Measurements from ENCODE around the gene CGB3.
A peak's percentile ranks its signal among the peaks of the same experiment; 100 is the strongest.
"Not testable (repeated sequence)": the region's sequence is repeated elsewhere in the genome, so short reads cannot be mapped to it uniquely, and the experiment has no call there.

CGB3 gene

DNA sequence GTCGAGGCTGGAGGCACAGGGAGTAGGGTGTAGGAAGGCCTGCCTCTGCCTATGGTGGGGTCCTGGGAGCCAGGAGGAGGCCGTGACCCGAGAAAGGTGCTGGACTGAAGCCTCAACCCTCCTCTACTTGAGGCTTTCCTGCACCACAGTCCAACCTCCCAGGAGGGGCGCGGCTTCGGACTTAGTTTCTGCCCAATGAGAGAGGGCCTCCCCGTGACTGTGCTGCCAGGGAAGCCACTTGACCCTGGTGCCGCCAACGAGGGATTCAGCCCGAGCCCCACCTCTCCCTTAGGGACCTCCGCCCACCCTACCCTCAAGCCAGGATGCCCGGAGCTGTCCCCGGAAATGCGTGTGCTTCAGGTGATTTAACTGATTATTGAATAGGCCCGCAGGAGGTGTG, at the start of gene CGB3:
TSS of gene CGB3 (minus strand) at position 101 of the 400 bp plus-strand sequence. CDS start 362 bp downstream, outside the sequence.
- DNase-seq, result not testable (repeated sequence)

DNA sequence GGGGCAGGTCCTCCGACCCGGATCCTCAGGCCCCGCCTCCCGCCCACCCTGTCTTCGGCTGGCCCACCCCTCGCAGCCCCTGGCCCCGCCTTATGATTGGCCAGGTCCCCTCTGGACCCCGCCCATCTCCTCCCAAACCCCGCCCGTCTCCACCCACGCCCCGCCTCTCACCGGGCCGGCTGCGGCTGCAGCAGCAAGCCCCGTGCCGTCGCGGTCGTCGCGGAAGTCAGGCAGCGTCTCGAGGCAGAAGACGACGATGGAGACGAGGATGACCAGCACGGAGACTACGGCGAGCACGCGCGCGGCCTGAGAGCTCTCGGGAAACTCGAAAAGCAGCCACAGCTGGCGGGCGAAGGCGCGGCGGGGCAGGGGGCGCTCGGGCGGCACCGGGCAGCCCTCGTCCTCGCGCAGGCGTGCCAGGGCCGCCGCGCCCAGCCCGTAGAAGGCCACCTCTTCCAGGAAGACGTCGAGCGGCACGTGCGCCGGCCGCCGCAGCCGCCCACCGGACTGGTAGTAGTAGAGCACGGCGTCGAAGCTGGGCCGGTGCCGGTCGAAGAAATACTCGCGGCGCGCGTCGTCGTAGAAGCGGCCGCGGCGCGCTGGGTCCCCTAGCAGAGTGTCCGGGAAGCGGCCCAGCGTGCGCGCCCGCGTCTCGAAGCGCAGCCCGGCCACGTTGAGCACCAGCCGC, 47.9 kb upstream of the CGB3 start:
- no peak for DNase-seq

DNA sequence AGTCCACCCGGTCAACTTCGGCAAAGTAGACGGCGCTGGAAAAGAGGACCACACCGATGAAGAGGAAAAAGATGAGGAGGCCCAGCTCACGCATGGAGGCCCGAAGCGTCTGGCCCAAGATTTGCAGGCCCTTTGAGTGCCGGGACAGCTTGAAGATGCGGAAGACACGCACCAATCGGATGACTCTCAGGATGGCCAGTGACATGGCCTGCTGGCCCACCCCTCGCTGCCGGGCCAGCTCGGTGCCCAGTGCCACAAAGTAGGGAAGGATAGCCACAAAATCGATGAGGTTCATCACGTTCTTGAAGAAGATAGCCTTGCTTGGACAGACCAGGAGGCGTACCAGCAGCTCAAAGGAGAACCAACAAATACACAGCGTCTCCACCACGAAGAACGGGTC, 46.3 kb upstream of the CGB3 start:
- no peak for DNase-seq

DNA sequence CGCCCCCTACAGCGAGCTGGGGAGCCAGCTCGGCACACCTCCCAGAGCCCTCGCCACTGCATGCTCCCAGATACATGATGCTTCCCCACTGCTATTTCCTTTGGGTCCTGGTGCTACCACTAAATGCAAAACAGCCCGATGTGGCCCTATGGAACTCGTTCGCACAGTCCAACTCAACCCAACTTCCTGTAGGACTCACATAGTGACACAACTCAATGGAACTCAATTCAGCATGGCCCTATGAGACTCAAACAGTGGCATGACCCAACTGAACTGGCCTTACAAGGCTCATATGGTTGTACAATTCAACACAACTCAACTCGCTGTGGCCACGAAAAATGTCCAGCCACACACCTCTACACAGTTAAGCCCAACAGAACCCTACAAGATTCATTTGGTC, 44.9 kb upstream of the CGB3 start:
- DNase-seq, result no peak

DNA sequence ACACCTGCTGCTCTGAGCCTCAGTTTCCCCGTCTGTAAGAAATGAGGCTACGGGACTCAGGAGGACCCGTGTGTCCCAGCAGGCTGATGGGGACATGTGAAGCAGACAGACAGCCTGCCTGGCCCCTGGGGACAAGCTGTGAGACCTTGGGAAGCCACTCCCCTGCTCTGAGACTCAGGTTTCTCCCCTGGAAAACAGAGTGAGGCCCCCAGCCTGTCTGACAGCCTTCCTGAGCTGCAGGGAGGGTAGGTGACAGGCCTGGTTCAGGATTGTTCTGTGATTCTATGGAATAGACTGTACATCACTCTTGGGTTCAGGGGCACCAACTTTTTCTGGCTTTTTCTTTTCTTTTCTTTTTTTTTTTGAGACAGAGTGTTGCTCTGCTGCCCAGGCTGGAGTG, 43.4 kb upstream of the CGB3 start:
- DNase-seq, result no peak

DNA sequence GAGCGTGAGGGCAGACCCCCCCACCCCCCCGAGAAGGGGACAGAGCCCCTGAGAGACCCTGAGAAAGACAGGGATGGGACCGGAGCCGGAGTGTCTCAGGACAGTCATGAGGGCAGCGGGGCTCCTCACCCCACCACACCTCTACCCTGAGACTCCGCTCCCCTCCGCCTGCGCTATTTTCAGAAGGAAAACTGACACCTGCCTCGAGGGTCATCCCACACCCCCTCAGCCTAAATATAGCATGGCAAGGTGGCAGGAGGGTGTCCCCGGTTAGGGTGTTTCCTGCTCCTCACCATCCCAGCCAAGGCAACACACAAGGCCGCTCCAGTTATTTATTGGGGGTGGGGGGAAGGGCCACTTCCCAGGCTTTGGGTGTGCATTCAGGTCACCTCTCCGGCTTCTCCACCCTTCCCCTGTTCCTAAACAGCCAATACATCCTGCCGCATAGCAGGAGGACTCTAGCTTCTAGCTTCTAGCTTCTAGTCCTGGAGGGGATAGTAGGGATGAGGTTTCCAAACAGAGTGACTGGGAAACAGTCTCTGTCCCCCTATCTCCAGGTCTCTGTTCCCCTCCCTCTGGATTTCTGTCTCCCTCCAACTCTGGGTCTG, 41.9 kb upstream of the CGB3 start:
- DNase-seq, result no peak

DNA sequence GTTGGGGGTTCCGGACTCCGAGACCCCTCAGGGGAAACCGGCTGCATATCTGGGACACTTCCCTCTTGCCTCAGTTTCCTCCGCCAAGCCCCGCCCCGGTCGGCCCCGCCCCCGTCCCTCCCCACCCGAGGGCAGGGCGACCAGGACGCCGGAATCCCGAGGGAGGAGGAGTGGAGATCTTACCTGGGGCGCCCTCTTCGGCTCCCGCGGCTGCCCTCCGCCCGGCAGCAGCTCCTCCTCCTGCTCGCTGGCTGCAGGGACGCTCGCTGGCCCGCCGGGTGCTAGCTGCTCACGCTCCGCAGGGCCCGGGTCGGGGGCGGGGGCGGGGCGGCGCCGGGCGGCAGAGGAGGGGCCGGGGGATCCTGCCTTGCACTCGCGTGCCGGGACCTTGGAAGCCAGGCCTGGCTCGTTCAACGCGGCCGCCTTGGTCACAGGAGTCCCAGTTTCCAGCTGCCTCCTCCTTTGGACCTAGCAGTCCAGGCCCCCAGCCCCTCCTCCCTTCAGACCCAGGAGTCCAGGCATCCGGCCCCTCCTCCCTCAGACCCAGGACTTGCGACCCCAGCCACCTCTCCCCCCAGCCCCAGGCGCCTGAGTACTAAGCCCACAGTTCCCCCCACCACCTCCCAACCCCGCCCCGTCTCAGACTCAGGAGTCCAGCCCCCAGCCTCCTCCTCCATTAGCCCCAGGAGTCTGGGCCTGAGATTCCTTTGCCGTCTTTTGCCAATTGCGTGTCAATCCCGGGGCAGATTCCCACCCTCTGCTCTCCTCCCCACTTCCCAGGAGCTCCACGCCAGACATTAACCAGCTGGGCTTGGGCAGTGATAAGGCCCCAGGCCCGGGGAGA, 40.9 kb upstream of the CGB3 start, which contains the start of gene NTF4:
TSS of gene NTF4 (minus strand) at position 51 of the 844 bp plus-strand sequence. CDS start 2,821 bp downstream, outside the sequence.
- DNase-seq, result no peak

DNA sequence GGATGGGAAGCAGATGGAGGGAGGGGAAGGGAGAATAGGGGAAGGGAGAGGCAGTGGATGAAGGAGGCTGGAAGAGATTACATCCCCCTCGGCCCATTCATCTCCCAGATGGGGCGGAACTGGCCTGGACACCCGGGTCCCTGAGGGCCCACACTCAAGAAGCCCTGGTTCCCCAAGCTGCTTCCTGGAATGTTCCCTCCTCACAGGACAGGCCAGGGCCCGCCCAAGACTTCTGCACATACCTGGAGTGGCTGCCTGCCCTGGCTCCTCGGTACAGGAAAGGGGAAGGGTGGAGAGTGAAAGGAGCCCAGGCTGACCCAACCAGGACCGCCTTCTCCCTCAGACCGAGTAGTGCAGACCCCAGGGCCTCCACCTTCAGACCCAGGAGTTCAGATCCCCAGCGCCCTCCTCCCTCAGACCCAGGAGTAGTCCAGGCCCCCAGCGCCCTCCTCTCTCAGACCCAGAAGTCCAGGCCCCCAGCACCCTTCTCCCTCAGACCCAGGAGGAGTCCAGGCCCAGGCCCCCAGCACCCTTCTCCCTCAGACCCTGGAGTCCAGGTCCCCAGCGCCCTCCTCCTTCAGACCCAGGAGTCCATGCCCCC, 40.0 kb upstream of the CGB3 start:
- no peak for DNase-seq

DNA sequence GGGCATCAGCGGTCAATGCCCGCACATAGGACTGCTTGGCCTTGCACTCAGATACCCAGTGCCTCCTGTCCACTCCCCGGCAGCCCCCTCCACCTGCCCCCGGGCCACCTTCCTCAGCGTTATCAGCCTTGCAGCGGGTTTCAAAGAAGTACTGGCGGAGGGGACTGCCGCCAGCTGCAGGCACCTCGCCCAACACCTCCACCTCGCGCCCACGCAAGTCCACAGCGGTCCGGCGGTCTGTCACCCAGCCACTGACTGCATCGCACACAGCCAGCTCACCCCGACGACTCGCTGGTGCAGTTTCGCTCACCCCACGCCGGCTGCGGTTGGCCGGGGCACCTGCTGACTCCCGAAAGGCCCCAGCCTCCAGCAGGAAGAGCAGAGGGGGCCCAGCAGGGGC, 37.3 kb upstream of the CGB3 start:
- DNase-seq, result no peak

DNA sequence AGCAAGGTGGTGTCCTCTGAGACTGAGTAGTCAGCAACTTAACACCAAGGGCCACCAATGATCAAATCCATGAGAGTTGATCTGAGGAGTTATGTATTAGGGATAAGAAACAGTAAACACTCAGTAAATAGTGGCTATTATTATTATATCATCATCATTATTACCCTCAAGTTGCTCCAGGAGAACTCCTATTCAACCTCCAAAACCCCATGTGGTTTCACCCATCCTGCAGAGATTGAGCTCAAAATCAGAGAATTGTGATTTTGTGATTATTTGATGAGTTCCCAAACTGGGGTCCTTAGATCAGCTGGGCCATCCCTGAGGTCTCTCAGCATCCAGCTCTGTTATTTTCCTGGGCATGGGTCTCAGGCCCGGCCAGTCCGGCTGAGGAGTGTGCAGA, 36.9 kb upstream of the CGB3 start:
- no peak for DNase-seq

DNA sequence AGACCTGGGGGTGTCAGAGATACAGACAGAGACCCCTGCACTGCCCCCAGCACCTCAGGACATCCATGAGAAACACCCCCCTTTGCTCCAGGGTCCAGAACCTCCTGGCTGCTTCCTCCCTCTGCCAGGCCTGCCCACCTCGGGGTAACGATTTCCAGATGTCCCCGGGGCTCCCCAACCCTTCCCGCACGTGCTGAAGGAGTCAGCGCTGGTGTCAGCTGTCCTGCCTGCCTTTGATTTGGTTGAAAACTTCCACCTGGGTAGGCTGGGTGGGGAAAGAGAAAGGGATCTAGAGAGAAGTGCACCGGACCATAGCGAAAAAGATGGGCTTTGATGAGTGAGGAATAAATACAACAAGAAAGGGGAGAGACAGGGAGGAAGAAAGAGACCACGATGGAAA, 34.9 kb upstream of the CGB3 start:
- no peak for DNase-seq

DNA sequence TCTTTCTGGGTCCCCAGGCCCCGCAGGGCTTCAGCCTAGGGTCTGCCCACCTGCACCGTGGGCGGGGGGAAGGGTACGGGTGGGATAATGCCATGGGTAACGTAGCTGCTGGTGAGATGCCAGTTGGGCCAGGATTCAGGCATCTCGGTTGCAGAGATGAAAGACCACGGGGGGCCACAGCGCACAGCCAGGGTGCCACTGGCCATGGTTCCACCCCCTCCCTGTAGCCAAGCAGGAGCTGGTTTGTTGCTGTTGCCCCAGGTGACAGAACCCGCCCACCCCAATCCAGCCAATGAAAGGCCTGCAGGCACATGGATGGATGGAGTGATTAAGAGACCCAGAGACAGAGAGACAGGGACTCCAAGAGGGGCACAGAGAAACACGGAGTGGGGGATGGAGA, 34.4 kb upstream of the CGB3 start:
- peak; percentile 54 for DNase-seq

DNA sequence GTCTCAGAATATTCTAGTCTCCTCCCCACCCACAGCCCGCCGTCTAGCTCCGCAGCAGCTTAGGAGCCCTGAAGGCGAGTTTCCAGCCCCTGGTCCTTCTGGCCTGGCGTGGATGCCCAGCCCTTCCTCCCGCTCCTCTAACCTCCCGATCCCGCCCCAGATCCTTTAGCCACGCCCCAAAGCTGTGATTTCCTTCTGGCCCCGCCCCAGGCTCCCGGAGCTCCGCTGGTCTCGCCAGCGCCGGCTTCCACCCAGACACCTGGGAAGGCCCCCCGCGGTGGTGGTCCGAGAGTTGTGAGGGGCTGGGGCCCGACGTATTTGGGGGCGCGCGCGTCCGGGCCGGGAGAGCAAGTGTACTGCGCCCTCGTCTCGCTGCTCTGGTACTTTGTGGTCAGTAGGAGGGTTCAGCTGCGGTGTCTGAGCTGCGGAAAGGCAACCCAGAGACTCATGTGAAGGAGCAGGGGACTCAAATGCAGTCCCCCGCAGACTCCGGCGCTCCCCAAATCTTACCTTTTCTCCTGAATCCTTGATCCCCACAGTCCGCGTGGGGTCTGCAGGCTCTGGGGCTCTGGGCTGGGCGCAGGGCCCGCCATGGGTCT, 33.6 kb upstream of the CGB3 start, which contains the start of gene CGB7:
TSS of gene CGB7 (minus strand) at position 114 of the 599 bp plus-strand sequence. CDS start 2,374 bp downstream, outside the sequence.
- peak; percentile 26 for DNase-seq

DNA sequence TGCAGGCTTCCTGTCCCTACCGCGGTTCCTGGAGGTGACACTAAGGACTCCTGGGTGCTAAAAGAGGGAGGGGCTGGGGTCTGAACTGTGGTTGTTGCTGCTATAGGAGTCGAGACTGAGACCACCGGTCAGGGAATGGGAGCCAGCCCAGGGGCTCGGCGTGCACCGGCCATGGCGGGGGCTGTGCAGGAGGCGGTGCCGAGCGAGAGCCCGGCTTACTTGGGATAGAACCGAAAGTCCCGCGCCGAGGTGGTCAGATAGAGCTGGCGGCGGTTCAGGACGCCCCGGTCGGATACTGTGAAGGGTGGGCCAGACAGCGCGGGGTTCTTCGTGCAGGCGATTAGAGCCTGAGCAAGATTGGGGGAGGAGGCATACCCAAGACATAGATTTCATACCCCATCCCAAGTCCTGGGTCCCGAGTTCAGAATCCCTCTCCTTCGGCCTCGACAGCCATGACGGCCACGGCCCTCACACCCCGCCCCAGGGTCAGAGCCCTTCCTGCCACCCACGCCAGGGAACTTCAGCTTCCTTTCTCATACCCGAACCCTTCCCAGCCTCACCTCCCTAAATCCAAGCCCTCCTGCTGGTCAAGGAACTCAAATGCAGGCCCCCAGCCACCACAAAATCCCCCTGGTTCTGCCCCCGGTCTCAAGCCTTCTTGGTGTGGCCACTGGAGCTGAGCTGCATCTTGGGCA, 32.9 kb upstream of the CGB3 start:
- not testable (repeated sequence) for DNase-seq

DNA sequence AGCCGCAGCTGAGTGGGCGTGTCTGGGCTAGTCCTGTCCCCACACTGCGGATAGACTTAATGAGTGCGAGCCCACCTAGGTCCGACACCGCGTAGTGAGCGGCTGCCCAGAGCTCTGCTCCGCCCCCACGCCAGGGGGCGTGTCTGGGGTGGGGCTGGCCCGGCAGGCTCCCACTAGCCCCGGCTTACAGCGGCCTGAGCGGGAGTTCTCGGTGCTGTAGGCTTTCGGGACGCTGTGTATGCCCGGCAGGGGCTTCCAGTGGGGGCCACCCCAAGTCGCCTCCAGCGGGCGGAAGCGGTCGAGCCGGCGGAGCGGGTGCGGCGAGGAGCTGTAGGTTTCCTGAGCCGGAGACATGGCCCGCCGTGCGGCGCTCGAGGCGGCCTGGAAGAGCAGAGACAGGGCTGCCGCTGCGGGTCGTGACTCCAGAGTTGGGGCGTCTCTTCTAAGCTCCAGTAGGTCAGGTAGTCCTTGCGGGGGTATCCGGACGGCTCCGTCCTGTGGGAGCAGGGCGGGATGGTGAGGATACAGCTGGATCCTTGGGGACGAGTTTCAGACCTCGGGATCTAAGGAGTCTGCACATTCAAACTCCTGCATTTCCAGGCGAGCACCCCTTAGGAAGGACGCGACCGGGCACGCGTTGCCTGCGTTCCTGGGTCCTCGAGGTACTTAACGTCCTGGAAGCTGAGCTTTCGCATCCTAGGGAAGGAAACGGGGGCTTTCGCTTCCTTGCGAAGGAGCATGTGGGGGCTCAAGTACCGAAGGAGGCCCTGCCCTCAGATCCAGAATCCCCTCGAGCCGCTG, 32.2 kb upstream of the CGB3 start:
- DNase-seq, result no peak

DNA sequence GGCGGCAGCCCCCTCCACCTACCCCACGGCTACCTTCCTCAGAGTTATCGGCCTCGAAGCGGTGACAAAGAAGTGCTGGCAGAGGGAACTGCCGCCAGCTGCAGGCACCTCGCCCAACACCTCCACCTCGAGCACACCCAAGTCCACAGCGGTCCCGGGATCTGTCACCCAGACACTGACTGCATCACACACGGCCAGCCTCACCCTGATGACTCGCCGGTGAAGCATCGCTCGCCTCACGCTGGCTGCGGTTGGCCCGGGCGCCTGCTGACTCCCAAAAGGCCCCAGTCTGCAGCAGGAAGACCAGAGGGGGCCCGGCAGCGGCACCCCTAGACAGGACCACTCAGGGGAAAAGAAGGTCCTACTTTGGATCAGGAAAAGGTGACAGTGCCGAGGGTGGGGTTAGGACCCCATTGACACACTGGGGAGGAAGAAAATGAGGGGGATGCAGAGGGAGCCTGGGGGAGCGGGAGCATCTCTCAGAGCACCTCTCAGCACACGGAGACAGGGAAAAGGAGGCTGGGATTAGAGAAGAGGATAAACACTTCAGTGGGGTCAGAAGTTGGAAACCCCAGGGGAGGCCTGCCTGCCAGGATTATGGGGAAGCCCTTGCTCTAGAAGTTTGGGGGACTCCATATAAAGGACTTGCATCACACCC, 26.4 kb upstream of the CGB3 start:
- DNase-seq, result not testable (repeated sequence)

DNA sequence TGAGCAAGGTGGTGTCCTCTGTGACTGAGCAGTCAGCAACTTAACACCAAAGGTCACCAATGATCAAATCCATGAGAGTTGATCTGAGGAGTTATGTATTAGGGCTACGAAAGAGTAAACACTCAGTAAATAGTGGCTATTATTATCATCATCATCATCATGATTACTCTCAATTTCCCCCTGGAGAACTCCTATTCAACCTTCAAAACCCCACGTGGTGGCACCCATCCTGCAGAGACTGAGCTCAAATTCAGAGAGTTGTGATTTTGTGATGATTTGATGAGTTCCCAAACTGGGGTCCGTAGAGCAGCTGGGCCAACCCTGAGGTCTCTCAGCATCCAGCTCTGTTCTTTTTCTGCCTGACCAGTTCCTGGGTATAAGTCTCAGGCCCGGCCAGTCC, 25.7 kb upstream of the CGB3 start:
- DNase-seq, result not testable (repeated sequence)

DNA sequence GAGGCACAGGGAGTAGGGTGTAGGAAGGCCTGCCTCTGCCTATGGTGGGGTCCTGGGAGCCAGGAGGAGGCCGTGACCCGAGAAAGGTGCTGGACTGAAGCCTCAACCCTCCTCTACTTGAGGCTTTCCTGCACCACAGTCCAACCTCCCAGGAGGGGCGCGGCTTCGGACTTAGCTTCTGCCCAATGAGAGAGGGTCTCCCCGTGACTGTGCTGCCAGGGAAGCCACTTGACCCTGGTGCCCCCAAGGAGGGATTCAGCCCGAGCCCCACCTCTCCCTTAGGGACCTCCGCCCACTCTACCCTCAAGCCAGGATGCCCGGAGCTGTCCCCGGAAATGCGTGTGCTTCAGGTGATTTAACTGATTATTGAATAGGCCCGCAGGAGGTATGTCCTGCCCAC, 24.9 kb upstream of the CGB3 start, which contains the start of gene CGB8:
TSS of gene CGB8 (minus strand) at position 101 of the 400 bp plus-strand sequence. CDS start 372 bp downstream, outside the sequence.
- DNase-seq, result not testable (repeated sequence)

DNA sequence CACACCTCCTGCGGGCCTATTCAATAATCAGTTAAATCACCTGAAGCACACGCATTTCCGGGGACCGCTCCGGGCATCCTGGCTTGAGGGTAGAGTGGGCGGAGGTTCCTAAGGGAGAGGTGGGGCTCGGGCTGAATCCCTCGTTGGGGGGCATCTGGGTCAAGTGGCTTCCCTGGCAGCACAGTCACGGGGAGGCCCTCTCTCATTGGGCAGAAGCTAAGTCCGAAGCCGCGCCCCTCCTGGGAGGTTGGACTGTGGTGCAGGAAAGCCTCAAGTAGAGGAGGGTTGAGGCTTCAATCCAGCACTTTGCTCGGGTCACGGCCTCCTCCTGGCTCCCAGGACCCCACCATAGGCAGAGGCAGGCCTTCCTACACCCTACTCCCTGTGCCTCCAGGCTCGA, 19.4 kb upstream of the CGB3 start, which contains the start of gene CGB5:
TSS of gene CGB5 (plus strand) at position 301 of the 400 bp plus-strand sequence. CDS start 362 bp downstream, outside the sequence.
- DNase-seq, result not testable (repeated sequence)

DNA sequence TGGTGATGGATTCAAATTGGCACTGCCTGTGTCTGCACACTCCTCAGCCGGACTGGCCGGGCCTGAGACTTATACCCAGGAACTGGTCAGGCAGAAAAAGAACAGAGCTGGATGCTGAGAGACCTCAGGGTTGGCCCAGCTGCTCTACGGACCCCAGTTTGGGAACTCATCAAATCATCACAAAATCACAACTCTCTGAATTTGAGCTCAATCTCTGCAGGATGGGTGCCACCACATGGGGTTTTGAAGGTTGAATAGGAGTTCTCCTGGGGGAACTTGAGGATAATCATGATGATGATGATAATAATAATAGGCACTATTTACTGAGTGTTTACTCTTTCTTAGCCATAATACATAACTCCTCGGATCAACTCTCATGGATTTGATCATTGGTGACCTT, 18.5 kb upstream of the CGB3 start:
- not testable (repeated sequence) for DNase-seq
